ENCODE measurements around the gene FUT8. TPM values are rescaled to one million over a fixed set of nuclear protein-coding genes. Genes with fewer than 3 reads are reported as not detected.

Gene FUT8
- total and polyA plus RNA-seq, 2 of the 8 experiments (the other 6 are each of a cell fraction or from before 2014, with no cell fraction given): 10.5 to 25.1 TPM

DNA sequence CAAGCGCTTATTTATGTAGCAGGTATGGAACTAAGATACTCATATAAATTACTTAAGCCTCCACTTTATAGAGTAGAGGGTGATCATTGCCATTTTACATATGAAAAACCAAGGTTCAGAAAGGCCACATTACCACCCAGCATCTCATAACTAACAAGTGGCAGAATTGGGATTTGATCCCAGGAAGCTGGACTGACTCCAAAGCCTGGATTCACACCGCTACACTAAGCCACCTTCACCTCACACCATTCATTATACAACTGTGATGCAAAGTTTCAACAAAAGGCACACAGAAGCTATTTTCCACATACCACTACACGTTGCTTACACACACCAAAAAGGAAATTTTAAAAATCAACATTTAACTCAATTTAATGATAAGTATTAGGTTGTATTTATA is 370.6 kb downstream of the FUT8 start (continued):
- no peak for TF ChIP-seq CEBPB (IDR thresholded peaks at IDR 0.05; ENCODE audit: low read depth, low read length)
- no peak for TF ChIP-seq RXRA (IDR thresholded peaks at IDR 0.05; ENCODE audit: insufficient read depth, low read depth, low read length)
- no peak for TF ChIP-seq BCL11A (IDR thresholded peaks at IDR 0.05; ENCODE audit: low read depth in 2 of 2, low read length in 2 of 2)

All from H1 (cell line).